ENCODE data around the gene TMEM126A. TPM values are rescaled to one million over a fixed set of nuclear protein-coding genes. Genes with fewer than 3 reads are reported as not detected.

Gene TMEM126A
- total and polyA plus RNA-seq, 4 donors = 9.3 to 39.1 (median 23.3) TPM

- Histone ChIP-seq H3K27ac (ENCODE audit: low read depth in 1 of 2, low read length in 2 of 2) (no peak overlapping the region), H3K9me3 (ENCODE audit: control insufficient read depth in 4 of 4, low read length in 3 of 4) (no peaks in the 10 kb centered on the region), H3K4me1 (ENCODE audit: control insufficient read depth in 4 of 4, insufficient read depth in 4 of 4, low read length in 3 of 4) (peaks cover 0 to 3% (median 1%) of the 10 kb centered on the region in 4 donors), H3K36me3 (ENCODE audit: control insufficient read depth in 4 of 4, insufficient read depth in 3 of 4, low read depth in 1 of 4, low read length in 3 of 4) (no peaks in the 10 kb centered on the region), H3K4me3 (ENCODE audit: low read depth in 1 of 3, low read length in 3 of 3) (peak overlapping the region; percentile 41 to 83 (median 53)), H3K9ac (ENCODE audit: low read depth in 1 of 2, low read length in 2 of 2) (no peak overlapping the region), H3K27me3 (ENCODE audit: control insufficient read depth in 4 of 4, insufficient read depth in 4 of 4, low read length in 3 of 4) (no peaks in the 10 kb centered on the region)
- DNase-seq (ENCODE audit: low spot score) = peak; percentile 72
- TF ChIP-seq FOXA1 (IDR thresholded peaks at IDR 0.05) (no peak), REST (IDR thresholded peaks at IDR 0.05) (no peak), RAD21 (IDR thresholded peaks at IDR 0.05) (no peak), RXRA (IDR thresholded peaks at IDR 0.05) (no peak), NR2F2 (IDR thresholded peaks at IDR 0.05) (no peak), FOXA2 (IDR thresholded peaks at IDR 0.05) (no peak), TAF1 (conservative IDR thresholded peaks at IDR 0.05) (no peak), ZBTB33 (IDR thresholded peaks at IDR 0.05) (no peak), HNF4G (IDR thresholded peaks at IDR 0.05) (no peak), MAX (IDR thresholded peaks at IDR 0.05) (no peak), HNF4A (conservative IDR thresholded peaks at IDR 0.05) (no peak), CTCF (IDR thresholded peaks at IDR 0.05; ENCODE audit: low read depth, low read length, missing input control) (no peak), SP1 (IDR thresholded peaks at IDR 0.05) (no peak), JUND (IDR thresholded peaks at IDR 0.05) (no peak)
- 24% methylated on average over 43 of the region's 43 CpGs for WGBS
Measured at GRCh38 chr11:85682330-85683305, 34.9 kb downstream of the TMEM126A start.

Data from liver (tissue), 9 donors.